GM19240 (cell line): Measurements from ENCODE around the gene UGT1A5.
"Not testable (repeated sequence)": the region's sequence is repeated elsewhere in the genome, so short reads cannot be mapped to it uniquely, and the experiment has no call there.

ENCODE experiments used
- DNase-seq: peaks from one replicate; pipeline ENCODE4 v3.0.0; 2011; ENCODE audit warnings: low spot score; ENCODE audit not compliant: insufficient read length

Gene UGT1A5

GRCh38 chr2:233693963-233694362, 18.7 kb upstream of the UGT1A5 start:
- no peak for DNase-seq

GRCh38 chr2:233698740-233699139, 14.0 kb upstream of the UGT1A5 start:
- no peak for DNase-seq

GRCh38 chr2:233699424-233700027, 13.2 kb upstream of the UGT1A5 start:
- DNase-seq: no peak

GRCh38 chr2:233700028-233700635, 12.6 kb upstream of the UGT1A5 start:
- no peak for DNase-seq

- not testable (repeated sequence) for DNase-seq
Observed at GRCh38 chr2:233700842-233701241, 11.9 kb upstream of the UGT1A5 start.

- DNase-seq: no peak
Observed at GRCh38 chr2:233702238-233702637, 10.5 kb upstream of the UGT1A5 start.

GRCh38 chr2:233705911-233706506, 6.7 kb upstream of the UGT1A5 start:
- no peak for DNase-seq

- no peak for DNase-seq
Observed at GRCh38 chr2:233706720-233707119, 6.0 kb upstream of the UGT1A5 start.

GRCh38 chr2:233707940-233708644, 4.6 kb upstream of the UGT1A5 start:
- DNase-seq: no peak

- no peak for DNase-seq
Observed at GRCh38 chr2:233708942-233709341, 3.8 kb upstream of the UGT1A5 start.

- DNase-seq: peak; percentile 28
Observed at GRCh38 chr2:233711312-233712008, 1.2 kb upstream of the UGT1A5 start.

GRCh38 chr2:233713262-233713615, 532 bp downstream of the UGT1A5 start:
- no peak for DNase-seq

GRCh38 chr2:233714121-233714520, 1.4 kb downstream of the UGT1A5 start:
- no peak for DNase-seq

GRCh38 chr2:233718552-233718951, 5.8 kb downstream of the UGT1A5 start, which contains the start of gene UGT1A4:
Gene UGT1A4 (plus strand): TSS chr2:233718736. CDS start chr2:233718821, 85 bp downstream.
- no peak for DNase-seq

- no peak for DNase-seq
Observed at GRCh38 chr2:233728723-233729301, 16.1 kb downstream of the UGT1A5 start, which contains the start of gene UGT1A3. Gene UGT1A3 (plus strand): TSS chr2:233729042. CDS start chr2:233729127, 85 bp downstream.

GRCh38 chr2:233736868-233737653, 24.4 kb downstream of the UGT1A5 start:
- not testable (repeated sequence) for DNase-seq

GRCh38 chr2:233740870-233741269, 28.2 kb downstream of the UGT1A5 start:
- no peak for DNase-seq

- no peak for DNase-seq
Observed at GRCh38 chr2:233743464-233744259, 31.0 kb downstream of the UGT1A5 start.

GRCh38 chr2:233745073-233745755, 32.5 kb downstream of the UGT1A5 start:
- DNase-seq: no peak
